SK-N-SH treated with all-trans-retinoic acid at 6 μM for 48 hours (cell line): Measurements from ENCODE around the gene SAMD1.

Experiments used
- ARNTL ChIP-seq: fragments of 450-650 bp; formaldehyde crosslinking; IDR thresholded peaks from 2 replicates; pipeline ENCODE4 v1.5.0; 2020; ENCODE audit warnings: low read depth, mild to moderate bottlenecking, moderate library complexity, borderline replicate concordance
- TCF4 ChIP-seq: fragments of 250-450 bp; sonication (Bioruptor Pico); IDR thresholded peaks from 2 replicates; pipeline ENCODE4 v1.8.0; 2021; ENCODE audit warnings: mild to moderate bottlenecking, moderate library complexity, borderline replicate concordance
- TF ChIP-seq, protein P1 (sequence below): fragments of 250-450 bp; sonication (Bioruptor Pico); IDR thresholded peaks from 2 replicates; pipeline ENCODE4 v1.8.0; 2020; ENCODE audit warnings: mild to moderate bottlenecking, moderate library complexity, borderline replicate concordance
- TF ChIP-seq, protein P2 (sequence below): fragments of 250-450 bp; sonication (Bioruptor Pico); IDR thresholded peaks from 2 replicates; pipeline ENCODE4 v1.8.0; 2021; ENCODE audit warnings: low read depth, mild to moderate bottlenecking, moderate library complexity, borderline replicate concordance
- TF ChIP-seq, protein P3 (sequence below): fragments of 250-450 bp; sonication (Bioruptor Pico); IDR thresholded peaks from 2 replicates; pipeline ENCODE4 v1.5.0; 2020; ENCODE audit warnings: mild to moderate bottlenecking, moderate library complexity

DNA sequence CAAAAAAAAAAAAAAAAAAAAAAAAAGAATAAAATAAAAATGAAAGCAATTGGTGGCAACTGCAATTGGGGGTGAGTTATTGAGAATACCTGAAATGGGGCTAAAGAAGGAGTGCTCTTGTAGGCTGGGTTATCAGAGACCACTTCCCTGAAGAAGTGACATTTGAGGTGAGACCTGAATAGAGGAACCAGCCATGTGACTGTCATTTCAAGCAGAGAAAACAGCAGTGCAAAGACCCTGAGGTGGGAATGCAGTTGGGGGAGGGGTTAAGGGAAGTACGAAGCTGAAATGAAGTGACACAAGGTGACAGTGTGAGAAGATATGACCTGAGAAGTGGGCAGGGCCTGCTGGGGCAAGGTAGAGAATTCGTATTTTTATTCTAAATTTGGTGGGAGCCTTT is 24.4 kb downstream of the SAMD1 start:
- TF ChIP-seq, protein P1, sequence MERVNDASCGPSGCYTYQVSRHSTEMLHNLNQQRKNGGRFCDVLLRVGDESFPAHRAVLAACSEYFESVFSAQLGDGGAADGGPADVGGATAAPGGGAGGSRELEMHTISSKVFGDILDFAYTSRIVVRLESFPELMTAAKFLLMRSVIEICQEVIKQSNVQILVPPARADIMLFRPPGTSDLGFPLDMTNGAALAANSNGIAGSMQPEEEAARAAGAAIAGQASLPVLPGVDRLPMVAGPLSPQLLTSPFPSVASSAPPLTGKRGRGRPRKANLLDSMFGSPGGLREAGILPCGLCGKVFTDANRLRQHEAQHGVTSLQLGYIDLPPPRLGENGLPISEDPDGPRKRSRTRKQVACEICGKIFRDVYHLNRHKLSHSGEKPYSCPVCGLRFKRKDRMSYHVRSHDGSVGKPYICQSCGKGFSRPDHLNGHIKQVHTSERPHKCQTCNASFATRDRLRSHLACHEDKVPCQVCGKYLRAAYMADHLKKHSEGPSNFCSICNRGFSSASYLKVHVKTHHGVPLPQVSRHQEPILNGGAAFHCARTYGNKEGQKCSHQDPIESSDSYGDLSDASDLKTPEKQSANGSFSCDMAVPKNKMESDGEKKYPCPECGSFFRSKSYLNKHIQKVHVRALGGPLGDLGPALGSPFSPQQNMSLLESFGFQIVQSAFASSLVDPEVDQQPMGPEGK: no peak
- TF ChIP-seq ARNTL (no peak), TCF4 (CRISPR knock-in tag) (no peak)
- TF ChIP-seq, protein P2, sequence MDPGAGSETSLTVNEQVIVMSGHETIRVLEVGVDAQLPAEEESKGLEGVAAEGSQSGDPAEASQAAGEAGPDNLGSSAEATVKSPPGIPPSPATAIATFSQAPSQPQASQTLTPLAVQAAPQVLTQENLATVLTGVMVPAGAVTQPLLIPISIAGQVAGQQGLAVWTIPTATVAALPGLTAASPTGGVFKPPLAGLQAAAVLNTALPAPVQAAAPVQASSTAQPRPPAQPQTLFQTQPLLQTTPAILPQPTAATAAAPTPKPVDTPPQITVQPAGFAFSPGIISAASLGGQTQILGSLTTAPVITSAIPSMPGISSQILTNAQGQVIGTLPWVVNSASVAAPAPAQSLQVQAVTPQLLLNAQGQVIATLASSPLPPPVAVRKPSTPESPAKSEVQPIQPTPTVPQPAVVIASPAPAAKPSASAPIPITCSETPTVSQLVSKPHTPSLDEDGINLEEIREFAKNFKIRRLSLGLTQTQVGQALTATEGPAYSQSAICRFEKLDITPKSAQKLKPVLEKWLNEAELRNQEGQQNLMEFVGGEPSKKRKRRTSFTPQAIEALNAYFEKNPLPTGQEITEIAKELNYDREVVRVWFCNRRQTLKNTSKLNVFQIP (CRISPR knock-in tag): no peak
- TF ChIP-seq, protein P3, sequence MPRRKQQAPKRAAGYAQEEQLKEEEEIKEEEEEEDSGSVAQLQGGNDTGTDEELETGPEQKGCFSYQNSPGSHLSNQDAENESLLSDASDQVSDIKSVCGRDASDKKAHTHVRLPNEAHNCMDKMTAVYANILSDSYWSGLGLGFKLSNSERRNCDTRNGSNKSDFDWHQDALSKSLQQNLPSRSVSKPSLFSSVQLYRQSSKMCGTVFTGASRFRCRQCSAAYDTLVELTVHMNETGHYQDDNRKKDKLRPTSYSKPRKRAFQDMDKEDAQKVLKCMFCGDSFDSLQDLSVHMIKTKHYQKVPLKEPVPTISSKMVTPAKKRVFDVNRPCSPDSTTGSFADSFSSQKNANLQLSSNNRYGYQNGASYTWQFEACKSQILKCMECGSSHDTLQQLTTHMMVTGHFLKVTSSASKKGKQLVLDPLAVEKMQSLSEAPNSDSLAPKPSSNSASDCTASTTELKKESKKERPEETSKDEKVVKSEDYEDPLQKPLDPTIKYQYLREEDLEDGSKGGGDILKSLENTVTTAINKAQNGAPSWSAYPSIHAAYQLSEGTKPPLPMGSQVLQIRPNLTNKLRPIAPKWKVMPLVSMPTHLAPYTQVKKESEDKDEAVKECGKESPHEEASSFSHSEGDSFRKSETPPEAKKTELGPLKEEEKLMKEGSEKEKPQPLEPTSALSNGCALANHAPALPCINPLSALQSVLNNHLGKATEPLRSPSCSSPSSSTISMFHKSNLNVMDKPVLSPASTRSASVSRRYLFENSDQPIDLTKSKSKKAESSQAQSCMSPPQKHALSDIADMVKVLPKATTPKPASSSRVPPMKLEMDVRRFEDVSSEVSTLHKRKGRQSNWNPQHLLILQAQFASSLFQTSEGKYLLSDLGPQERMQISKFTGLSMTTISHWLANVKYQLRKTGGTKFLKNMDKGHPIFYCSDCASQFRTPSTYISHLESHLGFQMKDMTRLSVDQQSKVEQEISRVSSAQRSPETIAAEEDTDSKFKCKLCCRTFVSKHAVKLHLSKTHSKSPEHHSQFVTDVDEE (CRISPR knock-in tag): no peak
